ENCODE data around the gene COL2A1. TPM values are rescaled to one million over a fixed set of nuclear protein-coding genes. Genes with fewer than 3 reads are reported as not detected.

The COL2A1 gene
- total RNA-seq, 1 donor from 2014 or later: not detected

GRCh38 chr12:47954467-47955045 is 49.7 kb downstream of the COL2A1 start:
- Histone ChIP-seq H3K4me1 (no peaks in the 10 kb centered on the region), H3K27ac (replicated peaks) (no peak overlapping the region), H3K4me3 (no peak overlapping the region), H3K27me3 (ENCODE audit: low read depth) (peaks cover 9% of the 10 kb centered on the region), H3K36me3 (no peaks in the 10 kb centered on the region), H3K9me3 (replicated peaks) (no peaks in the 10 kb centered on the region)
- no peak for DNase-seq
- intact Hi-C loops (cut with micrococcal nuclease): no loop called here
- TF ChIP-seq CTCF (IDR thresholded peaks at IDR 0.05; ENCODE audit: borderline replicate concordance): no peak

- Histone ChIP-seq H3K4me3 (no peak overlapping the region), H3K36me3 (no peaks in the 10 kb centered on the region), H3K27ac (replicated peaks) (no peak overlapping the region), H3K27me3 (ENCODE audit: low read depth) (peaks cover 9% of the 10 kb centered on the region), H3K9me3 (replicated peaks) (no peaks in the 10 kb centered on the region), H3K4me1 (peaks cover 3% of the 10 kb centered on the region)
- no peak for TF ChIP-seq CTCF (IDR thresholded peaks at IDR 0.05; ENCODE audit: borderline replicate concordance)
- DNase-seq: no peak
- intact Hi-C loops (cut with micrococcal nuclease): no loop called here
These were observed 50.2 kb downstream of the COL2A1 start for GRCh38 chr12:47954058-47954457.

- intact Hi-C loops (cut with micrococcal nuclease): no loop called here
- Histone ChIP-seq H3K27me3 (ENCODE audit: low read depth) (no peaks in the 10 kb centered on the region), H3K36me3 (no peaks in the 10 kb centered on the region), H3K27ac (replicated peaks) (no peak overlapping the region), H3K4me3 (no peak overlapping the region), H3K9me3 (replicated peaks) (no peaks in the 10 kb centered on the region), H3K4me1 (peaks cover 4% of the 10 kb centered on the region)
- TF ChIP-seq CTCF (IDR thresholded peaks at IDR 0.05; ENCODE audit: borderline replicate concordance): no peak
- DNase-seq: no peak
These were observed 53.3 kb downstream of the COL2A1 start for GRCh38 chr12:47950856-47951468.

- no peak overlapping the region for H3K4me3 ChIP-seq
- no peak overlapping the region for H3K27ac ChIP-seq (replicated peaks)
- intact Hi-C loops (cut with micrococcal nuclease): no loop called here
- H3K36me3 ChIP-seq: no peaks in the 10 kb centered on the region
- no peaks in the 10 kb centered on the region for H3K27me3 ChIP-seq (ENCODE audit: low read depth)
- DNase-seq: peak; percentile 75
- peak; percentile 92 for TF ChIP-seq CTCF (IDR thresholded peaks at IDR 0.05; ENCODE audit: borderline replicate concordance)
- peaks cover 4% of the 10 kb centered on the region for H3K4me1 ChIP-seq
- H3K9me3 ChIP-seq (replicated peaks): no peaks in the 10 kb centered on the region
These were observed 54.6 kb downstream of the COL2A1 start for GRCh38 chr12:47949441-47950341.

- Histone ChIP-seq H3K27ac (replicated peaks) (no peak overlapping the region), H3K36me3 (no peaks in the 10 kb centered on the region), H3K9me3 (replicated peaks) (no peaks in the 10 kb centered on the region), H3K4me1 (peaks cover 4% of the 10 kb centered on the region), H3K27me3 (ENCODE audit: low read depth) (peaks cover 10% of the 10 kb centered on the region), H3K4me3 (no peak overlapping the region)
- no peak for DNase-seq
- no peak for TF ChIP-seq CTCF (IDR thresholded peaks at IDR 0.05; ENCODE audit: borderline replicate concordance)
- intact Hi-C loops (cut with micrococcal nuclease): no loop called here
These were observed 56.9 kb downstream of the COL2A1 start for GRCh38 chr12:47947341-47947740.

All from left ventricle myocardium inferior (tissue), 1 donor.